Mesendoderm (in vitro differentiated cells): Measurements from ENCODE around the gene ADAMTS13.

ENCODE experiments used
- DNase-seq: peaks from one replicate; pipeline ENCODE4 v3.0.0; 2013
- H2AK5ac ChIP-seq: 2 replicates; pipeline ENCODE4 v1.6.1; 2013; ENCODE audit warnings: low read length, inconsistent platforms
- H2BK120ac ChIP-seq: 2 replicates; pipeline ENCODE4 v1.6.1; 2013; ENCODE audit warnings: low read depth, mild to moderate bottlenecking, low read length, moderate library complexity, mixed read lengths
- H2BK15ac ChIP-seq: replicated peaks from 2 replicates; pipeline ENCODE4 v1.6.1; 2013; ENCODE audit warnings: low read depth, mild to moderate bottlenecking, moderate library complexity
- H2BK5ac ChIP-seq: 2 replicates; pipeline ENCODE4 v1.6.1; 2013; ENCODE audit warnings: low read length, inconsistent platforms
- H3K18ac ChIP-seq: 2 replicates; pipeline ENCODE4 v1.6.1; 2013; ENCODE audit warnings: mild to moderate bottlenecking, low read length, mixed read lengths
- H3K23ac ChIP-seq: one replicate; pipeline ENCODE4 v1.6.1; 2013; ENCODE audit warnings: low read length
- H3K27ac ChIP-seq: 2 replicates; pipeline ENCODE4 v1.5.1; 2013; ENCODE audit warnings: low read depth, mild to moderate bottlenecking, inconsistent platforms, low read length, moderate library complexity
- H3K27me3 ChIP-seq: 2 replicates; pipeline ENCODE4 v1.6.1; 2013; ENCODE audit warnings: low read length, control low read depth, mild to moderate bottlenecking, inconsistent platforms; ENCODE audit not compliant: insufficient read depth, poor library complexity
- H3K36me3 ChIP-seq: 2 replicates; pipeline ENCODE4 v1.6.1; 2013; ENCODE audit warnings: low read length, inconsistent platforms; ENCODE audit not compliant: control insufficient read depth, insufficient read depth
- H3K4ac ChIP-seq: one replicate; pipeline ENCODE4 v1.6.1; 2013; ENCODE audit warnings: low read depth, mild to moderate bottlenecking, low read length, moderate library complexity
- H3K4me1 ChIP-seq: 2 replicates; pipeline ENCODE4 v1.6.1; 2013; ENCODE audit warnings: low read depth, low read length, inconsistent platforms; ENCODE audit not compliant: control insufficient read depth
- H3K4me2 ChIP-seq: 2 replicates; pipeline ENCODE4 v1.6.1; 2013; ENCODE audit warnings: low read length
- H3K4me3 ChIP-seq: 2 replicates; pipeline ENCODE4 v1.5.1; 2013; ENCODE audit warnings: mild to moderate bottlenecking, low read length
- H3K56ac ChIP-seq: one replicate; pipeline ENCODE4 v1.6.1; 2013; ENCODE audit warnings: low read length
- H3K79me1 ChIP-seq: 2 replicates; pipeline ENCODE4 v1.6.1; 2013; ENCODE audit warnings: low read length, inconsistent platforms
- H3K79me2 ChIP-seq: 2 replicates; pipeline ENCODE4 v1.6.1; 2013; ENCODE audit warnings: mild to moderate bottlenecking, low read length; ENCODE audit not compliant: control insufficient read depth, insufficient read depth
- H3K9ac ChIP-seq: 2 replicates; pipeline ENCODE4 v1.6.1; 2013; ENCODE audit warnings: low read length, inconsistent platforms
- H4K5ac ChIP-seq: one replicate; pipeline ENCODE4 v1.6.1; 2013; ENCODE audit warnings: low read length
- H4K8ac ChIP-seq: one replicate; pipeline ENCODE4 v1.6.1; 2013; ENCODE audit warnings: low read depth, mild to moderate bottlenecking, control low read depth, low read length, moderate library complexity
- WGBS: extraction: QIAGEN DNeasy Blood & Tissue Kit; methylation state at CpG from one replicate; pipeline ENCODE4 v1.1.7; 2013; ENCODE audit warnings: low lambda C conversion rate, missing lambda C conversion rate; ENCODE audit not compliant: insufficient coverage; ENCODE audit errors: extremely low coverage; 5-methylcytosine and 5-hydroxymethylcytosine counted together

The ADAMTS13 gene

DNA sequence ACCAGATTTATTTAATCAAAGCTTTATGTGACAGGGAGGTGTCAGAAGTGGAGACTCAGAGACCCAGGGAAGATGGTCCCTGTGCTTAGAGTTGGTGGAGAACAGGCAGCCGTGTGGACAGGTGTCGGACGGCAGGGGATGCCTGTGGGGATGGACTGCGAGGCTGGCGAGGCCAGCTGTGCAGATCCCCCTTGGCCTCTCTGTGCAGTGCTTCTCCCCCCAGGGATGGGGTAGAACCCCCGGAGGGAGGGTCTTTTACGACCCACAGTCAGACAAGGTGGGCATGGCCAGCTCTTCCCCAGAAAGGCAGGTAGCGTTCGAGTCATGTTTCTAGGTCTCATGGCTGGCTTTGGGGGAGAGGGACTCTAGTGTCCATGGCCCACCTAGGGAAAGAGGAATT, 61.4 kb downstream of the ADAMTS13 start:
- no peak overlapping the region for H2AK5ac ChIP-seq
- no peak overlapping the region for H4K5ac ChIP-seq
- H3K4me2 ChIP-seq, result no peak overlapping the region
- H3K27me3 ChIP-seq, result no peaks in the 10 kb centered on the region
- no peaks in the 10 kb centered on the region for H3K4me1 ChIP-seq
- H3K9ac ChIP-seq, result no peak overlapping the region
- H3K36me3 ChIP-seq, result no peaks in the 10 kb centered on the region
- no peak overlapping the region for H2BK120ac ChIP-seq
- no peak overlapping the region for H3K4ac ChIP-seq
- H3K4me3 ChIP-seq, result no peak overlapping the region
- WGBS, result no CpG with 5 or more reads among the region's 9 CpGs
- no peak overlapping the region for H3K18ac ChIP-seq
- H3K79me2 ChIP-seq, result no peaks in the 10 kb centered on the region
- H3K23ac ChIP-seq, result no peak overlapping the region
- H3K27ac ChIP-seq, result no peak overlapping the region
- no peak overlapping the region for H4K8ac ChIP-seq
- DNase-seq, result no peak
- H2BK15ac ChIP-seq, result no peak overlapping the region
- H3K79me1 ChIP-seq, result no peaks in the 10 kb centered on the region
- no peak overlapping the region for H2BK5ac ChIP-seq
- no peak overlapping the region for H3K56ac ChIP-seq

DNA sequence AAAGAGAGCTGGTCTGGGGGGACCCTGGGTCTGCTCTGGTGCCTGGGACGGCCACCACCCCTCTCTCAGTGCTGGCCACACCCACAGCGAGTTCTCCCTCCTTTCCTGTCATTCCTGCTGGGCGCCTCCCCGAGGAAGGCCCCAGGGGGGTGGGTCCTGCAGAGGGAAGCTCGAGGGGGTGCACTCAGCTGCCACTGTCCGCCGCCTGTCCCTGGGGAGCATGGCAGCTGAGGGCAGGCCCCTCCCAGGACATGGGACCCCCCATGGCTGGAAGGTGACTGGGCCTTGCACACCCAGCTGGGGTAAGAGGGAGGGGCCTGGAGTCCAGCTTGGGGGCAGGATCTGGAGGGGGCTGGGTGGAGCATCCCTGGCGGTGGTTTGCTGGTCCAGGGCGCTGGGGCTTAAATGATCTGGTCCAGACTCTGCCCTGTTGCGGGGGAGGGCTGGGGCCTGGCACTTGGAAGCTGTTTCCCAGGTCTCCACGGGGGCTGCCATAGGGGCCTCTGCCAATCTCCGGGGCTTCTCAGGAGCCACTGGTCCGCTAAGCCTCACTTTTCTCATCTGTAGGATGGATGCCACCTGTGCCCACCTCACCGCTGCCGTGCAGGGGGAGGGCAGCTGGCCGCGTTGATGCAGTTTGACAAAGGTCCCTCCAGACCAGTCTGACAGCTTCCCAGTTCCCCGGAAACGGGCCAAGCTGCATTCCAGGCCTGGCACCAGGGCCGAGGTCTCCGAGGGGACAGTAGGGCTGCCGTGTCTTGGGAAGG, 62.7 kb downstream of the ADAMTS13 start:
- no peak overlapping the region for H3K23ac ChIP-seq
- no peaks in the 10 kb centered on the region for H3K4me1 ChIP-seq
- H4K8ac ChIP-seq, result no peak overlapping the region
- H3K4me2 ChIP-seq, result no peak overlapping the region
- H3K18ac ChIP-seq, result no peak overlapping the region
- no peaks in the 10 kb centered on the region for H3K36me3 ChIP-seq
- H2BK5ac ChIP-seq, result no peak overlapping the region
- no peaks in the 10 kb centered on the region for H3K79me2 ChIP-seq
- no peak overlapping the region for H3K9ac ChIP-seq
- no peaks in the 10 kb centered on the region for H3K27me3 ChIP-seq
- no peak overlapping the region for H3K4me3 ChIP-seq
- no peak overlapping the region for H2BK120ac ChIP-seq
- H3K79me1 ChIP-seq, result no peaks in the 10 kb centered on the region
- no peak overlapping the region for H3K56ac ChIP-seq
- no peak overlapping the region for H3K27ac ChIP-seq
- no peak for DNase-seq
- H2BK15ac ChIP-seq, result no peak overlapping the region
- H4K5ac ChIP-seq, result no peak overlapping the region
- WGBS, result no CpG with 5 or more reads among the region's 22 CpGs
- H3K4ac ChIP-seq, result no peak overlapping the region
- H2AK5ac ChIP-seq, result no peak overlapping the region

GRCh38 chr9:133485531-133486260, 63.5 kb downstream of the ADAMTS13 start:
- Histone ChIP-seq H2BK15ac (no peak overlapping the region), H4K5ac (no peak overlapping the region), H3K4ac (no peak overlapping the region), H3K79me2 (no peaks in the 10 kb centered on the region), H3K4me2 (no peak overlapping the region), H2BK120ac (no peak overlapping the region), H2BK5ac (no peak overlapping the region), H3K23ac (no peak overlapping the region), H3K79me1 (no peaks in the 10 kb centered on the region), H3K56ac (no peak overlapping the region), H2AK5ac (no peak overlapping the region), H4K8ac (no peak overlapping the region), H3K4me1 (no peaks in the 10 kb centered on the region), H3K27ac (no peak overlapping the region), H3K27me3 (no peaks in the 10 kb centered on the region), H3K9ac (no peak overlapping the region), H3K36me3 (no peaks in the 10 kb centered on the region), H3K4me3 (no peak overlapping the region), H3K18ac (no peak overlapping the region)
- DNase-seq, result no peak
- WGBS, result no CpG with 5 or more reads among the region's 25 CpGs

- Histone ChIP-seq H3K36me3 (no peaks in the 10 kb centered on the region), H3K4me1 (no peaks in the 10 kb centered on the region), H3K27ac (no peak overlapping the region), H4K8ac (no peak overlapping the region), H3K79me1 (no peaks in the 10 kb centered on the region), H3K79me2 (no peaks in the 10 kb centered on the region), H3K27me3 (no peaks in the 10 kb centered on the region), H3K23ac (no peak overlapping the region), H2BK15ac (no peak overlapping the region), H3K4me3 (no peak overlapping the region), H2AK5ac (no peak overlapping the region), H3K9ac (no peak overlapping the region), H3K18ac (no peak overlapping the region), H2BK120ac (no peak overlapping the region), H2BK5ac (no peak overlapping the region), H4K5ac (no peak overlapping the region), H3K4ac (no peak overlapping the region), H3K56ac (no peak overlapping the region), H3K4me2 (no peak overlapping the region)
- DNase-seq, result no peak
- no CpG with 5 or more reads among the region's 8 CpGs for WGBS
Measured at GRCh38 chr9:133487331-133487725, 65.2 kb downstream of the ADAMTS13 start.

DNA sequence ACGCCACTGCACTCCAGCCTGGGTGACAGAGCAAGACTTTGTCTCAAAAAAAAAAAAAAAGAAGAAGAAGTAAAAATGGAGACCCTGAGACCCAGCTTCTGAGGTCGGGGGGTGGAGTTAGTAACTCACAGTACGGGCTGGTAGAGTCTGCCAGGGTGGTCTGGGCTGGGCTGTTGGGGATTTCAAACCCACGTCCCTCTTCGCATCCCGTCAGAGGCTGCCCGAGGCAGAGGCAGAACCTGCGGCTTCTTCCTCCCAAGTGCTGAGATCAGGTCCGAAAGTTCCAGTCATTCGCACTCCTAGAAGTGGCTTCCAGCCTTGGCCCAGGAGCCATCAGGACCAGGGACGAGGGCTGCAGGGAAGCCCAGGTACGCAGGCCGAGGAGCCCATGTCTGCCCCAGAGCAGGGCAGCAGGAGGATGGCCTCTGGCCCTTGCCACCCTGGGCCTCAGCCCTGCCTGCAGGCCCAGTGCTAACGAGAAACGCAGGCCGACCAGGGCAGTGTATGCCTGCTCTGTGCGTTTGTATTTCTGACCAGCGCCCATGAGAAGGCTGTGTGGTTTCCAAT, 66.6 kb downstream of the ADAMTS13 start:
- H2BK120ac ChIP-seq, result no peak overlapping the region
- H3K18ac ChIP-seq, result no peak overlapping the region
- no CpG with 5 or more reads among the region's 18 CpGs for WGBS
- no peak overlapping the region for H3K9ac ChIP-seq
- H3K4ac ChIP-seq, result no peak overlapping the region
- H3K36me3 ChIP-seq, result no peaks in the 10 kb centered on the region
- no peak overlapping the region for H2BK5ac ChIP-seq
- H3K27me3 ChIP-seq, result no peaks in the 10 kb centered on the region
- H4K5ac ChIP-seq, result no peak overlapping the region
- H3K4me2 ChIP-seq, result no peak overlapping the region
- H2AK5ac ChIP-seq, result no peak overlapping the region
- DNase-seq, result no peak
- H3K4me3 ChIP-seq, result no peak overlapping the region
- H3K79me1 ChIP-seq, result no peaks in the 10 kb centered on the region
- no peaks in the 10 kb centered on the region for H3K79me2 ChIP-seq
- H3K23ac ChIP-seq, result no peak overlapping the region
- H4K8ac ChIP-seq, result no peak overlapping the region
- H3K27ac ChIP-seq, result no peak overlapping the region
- no peak overlapping the region for H2BK15ac ChIP-seq
- no peaks in the 10 kb centered on the region for H3K4me1 ChIP-seq
- H3K56ac ChIP-seq, result peak overlapping the region; percentile 34
